NCI-H2029 (cell line): ENCODE measurements around the gene CAPN13.
"Not testable (repeated sequence)": the region's sequence is repeated elsewhere in the genome, so short reads cannot be mapped to it uniquely, and the experiment has no call there.

Experiments used
- DNase-seq: peaks from one replicate; lab custom pipeline; 2025; lab: John Stamatoyannopoulos, UW

The CAPN13 gene

DNA sequence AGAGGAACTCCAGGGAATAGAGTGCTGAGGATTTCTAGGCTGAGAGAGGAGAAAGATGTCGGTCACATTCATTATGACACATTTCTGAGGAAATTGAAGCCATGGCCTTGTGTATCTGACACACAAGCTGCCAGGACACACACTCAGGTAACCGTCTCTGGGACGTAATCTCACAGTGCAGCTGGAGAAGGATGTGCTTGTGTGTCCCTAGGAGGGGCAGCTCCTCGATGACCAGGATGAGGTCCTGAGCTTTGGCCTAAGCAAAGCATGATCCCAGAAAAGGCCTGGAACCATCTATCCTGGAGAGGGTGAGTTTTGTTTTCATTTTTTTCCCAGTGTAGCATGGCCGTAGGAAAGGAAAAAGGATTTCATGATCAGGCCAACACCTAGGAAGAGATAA is 102.2 kb downstream of the CAPN13 start:
- no peak for DNase-seq

DNA sequence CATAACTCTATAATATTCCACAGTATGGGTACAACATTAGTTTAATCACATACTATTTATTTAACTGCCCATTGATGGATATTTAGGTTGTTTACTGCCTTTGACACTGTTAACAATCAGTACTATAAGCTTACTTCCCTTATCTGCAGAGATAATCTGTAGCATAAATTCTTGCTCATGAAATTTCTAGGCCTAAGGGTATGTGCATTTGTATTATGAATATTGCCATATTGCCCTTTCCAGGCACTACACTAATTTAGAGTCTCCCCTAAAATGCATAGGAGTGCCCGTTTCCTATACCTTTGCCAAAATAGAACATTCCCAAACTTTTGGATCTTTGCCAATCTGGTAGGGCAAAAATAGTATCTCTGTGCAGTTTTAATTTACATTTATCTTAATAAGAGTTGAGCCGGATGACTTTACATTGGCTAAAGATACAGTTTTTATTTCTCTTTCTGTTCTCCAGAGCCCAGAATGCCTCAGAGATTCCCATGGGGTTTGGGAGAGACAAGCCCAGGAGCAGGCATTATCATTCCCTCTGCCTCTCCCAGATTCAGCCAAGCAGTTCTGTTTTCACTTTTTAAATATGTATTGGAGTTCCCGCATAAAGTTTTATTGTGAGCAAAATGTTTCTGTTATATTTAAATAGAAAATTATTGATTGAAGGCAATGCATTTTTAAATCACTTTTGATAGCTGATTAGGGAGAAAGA is 102.8 kb downstream of the CAPN13 start:
- DNase-seq = no peak

DNA sequence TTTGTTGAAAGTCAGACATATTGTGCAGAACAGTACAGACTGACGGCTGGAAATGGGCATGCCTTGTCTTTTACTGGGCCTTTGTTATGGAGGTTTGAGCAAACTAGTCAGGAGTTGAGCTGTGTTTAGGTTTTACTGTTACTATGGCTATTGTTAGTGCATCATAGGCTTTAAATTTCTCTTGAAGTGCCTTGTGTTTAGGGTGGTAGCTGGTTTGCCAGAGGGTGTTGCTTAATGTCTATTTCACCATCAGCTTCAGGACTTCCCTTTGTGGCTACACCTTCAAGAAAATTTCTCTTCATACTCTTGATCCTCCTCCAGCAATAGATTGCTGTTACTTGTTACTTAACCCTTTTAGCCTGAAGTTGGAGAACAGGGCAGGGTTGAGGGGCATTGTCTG is 104.6 kb downstream of the CAPN13 start:
- no peak for DNase-seq

DNA sequence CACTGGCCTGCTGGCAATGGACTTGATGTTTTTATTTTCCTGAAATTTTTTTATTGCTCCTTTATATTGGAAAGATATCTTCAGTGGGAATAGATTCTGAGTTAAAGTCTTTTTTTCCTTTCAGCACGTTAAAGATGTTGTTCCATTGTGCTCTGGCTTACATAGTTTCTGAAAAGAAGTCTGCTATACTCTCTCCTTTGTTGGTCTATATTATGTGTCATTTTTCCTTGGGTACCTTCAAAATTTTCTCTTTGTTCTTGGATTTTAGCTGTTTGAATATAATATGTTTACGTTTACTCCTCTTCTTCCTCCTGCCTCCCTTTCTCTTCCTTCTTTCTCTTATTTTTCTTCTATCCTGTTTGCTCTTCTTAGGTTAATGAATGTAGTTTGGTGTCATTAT is 105.5 kb downstream of the CAPN13 start:
- no peak for DNase-seq

DNA sequence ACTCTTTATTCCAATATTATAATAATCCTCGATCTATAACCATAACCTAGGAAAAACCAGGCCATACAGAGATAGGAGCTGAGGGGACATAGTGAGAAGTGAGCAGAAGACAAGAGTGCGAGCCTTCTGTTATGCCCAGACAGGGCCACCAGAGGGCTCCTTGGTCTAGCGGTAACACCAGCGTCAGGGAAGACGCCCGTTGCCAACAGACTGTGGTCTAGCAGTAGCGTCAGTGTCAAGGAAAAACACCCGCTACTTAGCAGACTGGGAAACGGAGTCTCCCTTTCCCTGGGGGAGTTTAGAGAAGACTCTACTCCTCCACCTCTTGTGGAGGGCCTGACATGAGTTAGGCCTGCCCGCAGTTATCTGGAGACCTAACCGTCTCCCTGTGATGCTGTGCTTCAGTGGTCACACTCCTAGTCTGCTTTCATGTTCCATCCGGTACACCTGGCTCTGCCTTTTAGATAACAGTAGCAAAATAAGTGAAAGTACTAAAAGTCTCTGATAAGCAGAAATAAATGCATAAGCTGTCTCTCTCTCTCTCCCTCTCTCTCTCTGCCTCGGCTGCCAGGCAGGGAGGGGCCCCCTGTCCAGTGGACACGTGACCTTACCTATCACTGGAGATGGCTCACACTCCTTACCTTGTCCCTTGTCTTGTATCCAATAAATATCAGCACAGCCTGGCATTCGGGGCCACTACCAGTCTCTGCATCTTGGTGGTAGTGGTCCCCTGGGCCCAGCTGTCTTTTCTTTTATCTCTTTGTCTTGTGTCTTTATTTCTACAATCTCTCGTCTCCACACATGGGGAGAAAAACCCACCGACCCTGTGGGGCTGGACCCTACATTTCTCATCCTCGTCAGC is 109.8 kb downstream of the CAPN13 start:
- not testable (repeated sequence) for DNase-seq

DNA sequence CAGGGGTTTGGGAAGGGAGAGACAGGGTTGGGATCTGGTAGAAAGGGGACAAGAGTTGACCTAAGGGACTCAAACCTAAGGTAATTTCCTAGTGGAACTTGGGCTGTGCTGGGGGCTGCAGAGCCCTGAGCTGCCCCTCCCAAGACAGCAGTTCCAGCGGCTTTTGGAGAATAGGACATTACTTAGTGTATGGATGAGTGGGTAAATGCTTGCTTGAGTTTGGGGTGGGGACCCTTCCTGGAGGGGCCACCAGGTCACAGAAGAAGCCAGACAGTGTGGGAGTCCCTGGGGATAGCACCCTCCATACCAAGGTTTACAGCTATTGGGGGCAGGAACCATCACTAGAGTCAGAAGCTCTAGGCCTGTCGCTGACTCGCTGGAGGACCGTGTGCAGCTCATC is 111.5 kb downstream of the CAPN13 start:
- DNase-seq = no peak

DNA sequence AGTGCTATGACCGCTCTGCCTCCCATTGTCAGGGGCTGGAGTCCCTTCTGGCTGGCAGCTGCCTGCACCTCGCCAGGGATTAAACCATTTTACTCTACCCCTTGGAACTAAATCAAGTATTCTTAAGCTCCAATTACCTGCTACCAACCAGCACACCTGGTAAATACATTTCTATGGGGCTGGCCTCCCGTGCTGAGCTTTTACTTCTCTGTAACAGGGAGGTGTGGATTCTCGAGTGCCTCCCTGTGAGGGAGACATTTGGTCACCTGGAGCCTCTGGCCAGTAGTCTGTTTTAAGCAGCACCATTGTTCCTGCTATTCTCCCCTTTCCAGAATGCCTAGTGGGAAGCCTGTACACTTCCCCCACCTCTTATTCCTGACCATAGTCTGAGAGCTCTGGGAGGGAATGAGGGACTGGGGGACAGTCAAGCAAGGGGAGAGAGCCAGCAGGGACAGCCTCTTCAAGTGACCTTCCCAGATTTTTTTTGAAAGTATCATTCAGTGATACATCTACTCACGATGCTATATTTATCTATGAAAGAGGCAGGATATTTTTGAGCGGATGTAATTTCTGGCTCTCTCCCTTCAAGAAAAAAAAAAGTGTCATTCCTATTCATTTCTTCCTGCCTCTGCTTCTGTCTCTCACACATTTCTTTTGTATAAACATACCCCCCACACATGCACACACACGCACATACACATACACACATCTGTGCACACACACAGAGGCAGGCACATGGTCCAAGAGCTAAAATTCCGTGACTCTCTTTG is 112.8 kb downstream of the CAPN13 start:
- DNase-seq = peak; percentile 42

DNA sequence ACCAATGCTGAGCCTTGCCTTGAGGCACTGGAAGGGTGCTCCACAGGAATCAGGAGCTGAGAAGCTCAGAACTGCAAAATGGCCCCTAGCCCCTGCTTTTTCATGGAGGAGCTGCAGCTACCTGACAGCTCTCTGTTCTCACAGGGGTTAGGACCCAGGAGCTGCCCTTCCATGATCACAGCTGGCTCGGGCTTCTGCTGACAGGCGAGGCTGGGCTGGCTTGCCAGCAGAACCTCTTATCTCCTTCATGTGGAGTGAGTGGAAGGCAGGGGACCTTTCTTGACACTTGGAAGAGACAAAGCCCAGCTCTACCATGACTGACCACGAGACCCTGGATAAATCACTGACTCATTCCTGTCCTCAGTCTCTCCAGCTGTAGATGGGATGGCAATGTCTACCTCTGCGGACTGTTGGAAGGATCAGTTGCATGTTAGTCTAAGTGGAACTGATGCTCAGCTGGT is 113.4 kb downstream of the CAPN13 start:
- no peak for DNase-seq

DNA sequence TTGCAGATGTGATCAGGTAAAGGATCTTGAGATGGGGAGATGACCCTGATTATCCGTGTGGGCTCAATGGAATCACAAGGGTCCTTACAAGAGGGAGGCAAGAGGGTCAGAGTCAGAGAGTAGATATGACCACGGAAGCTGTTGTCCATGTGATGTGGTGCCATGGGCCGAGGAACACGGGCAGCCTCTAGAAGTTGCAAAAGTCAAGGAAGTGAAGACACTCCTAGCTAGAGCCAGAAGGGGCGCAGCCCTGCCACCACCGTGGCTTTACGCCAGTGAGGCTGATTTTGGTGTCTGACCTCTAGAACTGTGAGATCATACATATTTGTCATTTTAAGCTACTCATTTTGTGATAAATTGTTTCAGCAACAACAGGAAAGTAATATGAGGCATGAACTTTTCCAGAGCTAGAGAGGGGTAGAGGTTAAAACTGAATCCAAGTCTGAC is 114.4 kb downstream of the CAPN13 start:
- no peak for DNase-seq

DNA sequence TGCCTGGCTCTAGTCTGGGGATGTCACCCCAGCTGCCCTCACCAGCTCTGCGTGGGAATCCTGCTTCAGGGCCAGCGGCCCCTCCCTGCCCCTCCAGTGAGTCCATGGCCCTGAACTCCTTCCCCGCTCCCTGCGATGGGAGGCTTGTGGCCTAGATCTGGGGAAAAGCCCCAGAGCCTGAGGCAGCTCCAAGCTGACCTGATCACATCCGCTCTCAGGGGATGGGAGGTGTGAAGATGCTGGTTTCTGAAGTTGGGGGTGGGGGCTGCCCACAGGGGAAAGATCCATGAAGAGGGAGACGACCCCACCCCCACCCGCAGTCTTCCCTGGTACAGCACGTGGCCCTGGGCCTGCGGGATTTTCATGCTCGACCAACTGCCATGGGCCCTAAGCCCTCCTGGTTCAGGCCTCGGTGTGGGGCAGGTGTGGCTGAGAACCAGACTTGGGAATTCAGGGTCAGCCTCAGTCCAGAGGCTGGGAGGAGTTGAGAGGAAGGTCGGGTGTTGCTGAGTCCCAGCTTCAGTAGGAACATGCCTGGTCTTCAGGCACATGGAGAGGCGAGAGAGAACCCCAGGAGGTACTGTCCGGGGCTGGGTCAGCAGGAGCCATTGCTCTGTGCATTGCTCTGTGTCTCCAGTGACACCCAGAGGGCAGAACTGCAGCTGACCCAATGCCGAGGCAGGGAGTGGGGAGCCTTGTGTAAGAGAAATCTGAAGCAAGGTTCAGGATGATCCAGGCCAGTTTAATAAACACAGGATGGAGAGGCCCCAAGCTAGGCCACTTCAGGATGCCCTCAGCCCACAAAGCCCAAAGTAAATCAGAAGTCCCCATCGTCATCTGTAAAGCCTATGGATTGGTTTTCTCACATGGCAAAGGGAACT is 115.1 kb downstream of the CAPN13 start:
- no peak for DNase-seq

DNA sequence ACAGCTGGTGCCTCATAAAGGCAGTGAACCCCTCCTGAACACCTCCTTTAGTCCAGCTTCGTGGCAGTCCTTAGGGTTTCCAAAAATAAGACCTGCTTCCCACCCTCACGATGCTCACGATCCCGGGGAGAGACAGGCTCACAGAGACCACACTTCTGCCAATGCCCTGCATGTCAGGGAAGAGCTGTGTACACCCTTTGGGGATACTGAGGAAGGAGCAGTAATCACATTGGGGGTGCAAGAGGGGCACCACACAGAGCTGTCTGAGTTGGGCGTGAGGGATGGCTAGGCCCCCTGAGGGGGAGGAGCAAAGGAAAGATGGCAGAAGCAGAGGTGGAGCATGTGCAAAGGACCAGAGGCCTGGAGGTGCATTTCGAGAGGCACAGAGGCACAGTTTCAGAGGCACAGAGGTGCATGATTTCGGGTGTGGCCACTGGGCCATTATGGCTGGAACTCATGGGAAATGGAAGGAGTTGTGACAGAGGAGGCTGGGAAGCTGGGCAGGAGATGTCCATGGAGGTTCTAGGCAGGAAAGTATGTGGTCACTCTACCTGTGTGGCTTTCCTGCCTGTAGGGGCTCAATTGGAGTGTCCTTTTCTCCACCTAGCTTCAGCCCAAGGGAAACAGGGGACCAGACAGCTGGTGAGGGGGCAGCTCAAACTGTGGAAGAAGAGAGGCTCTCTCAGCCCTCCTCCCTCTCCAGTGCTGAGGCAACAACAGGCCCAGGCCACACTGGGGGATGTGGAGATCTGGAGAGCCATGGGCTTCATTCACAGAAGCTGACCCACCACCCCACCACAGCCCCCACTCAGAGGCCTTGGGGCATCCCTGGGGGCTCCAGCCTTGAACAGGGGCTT is 115.9 kb downstream of the CAPN13 start:
- no peak for DNase-seq

DNA sequence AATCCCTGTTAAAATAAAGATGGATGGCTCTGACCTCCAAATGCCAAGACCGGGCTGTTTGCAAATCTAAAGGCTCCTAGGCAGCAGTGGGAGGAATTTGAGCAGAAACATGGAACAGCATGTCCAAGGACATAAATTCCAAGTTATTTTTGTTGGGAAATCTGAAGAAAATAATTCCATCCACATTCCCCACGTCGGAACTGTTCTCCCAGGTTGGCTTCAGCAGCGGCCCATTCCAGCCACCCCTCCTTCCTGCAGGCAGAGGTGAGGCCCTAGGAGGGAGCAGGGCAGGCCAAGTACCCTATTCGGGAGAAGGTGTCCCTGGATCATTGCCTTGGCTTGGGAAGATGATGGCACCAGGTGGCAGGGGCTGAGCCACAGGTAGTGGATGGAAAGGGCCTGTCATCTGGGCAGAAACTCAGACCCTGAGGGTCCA is 117.1 kb downstream of the CAPN13 start:
- no peak for DNase-seq

DNA sequence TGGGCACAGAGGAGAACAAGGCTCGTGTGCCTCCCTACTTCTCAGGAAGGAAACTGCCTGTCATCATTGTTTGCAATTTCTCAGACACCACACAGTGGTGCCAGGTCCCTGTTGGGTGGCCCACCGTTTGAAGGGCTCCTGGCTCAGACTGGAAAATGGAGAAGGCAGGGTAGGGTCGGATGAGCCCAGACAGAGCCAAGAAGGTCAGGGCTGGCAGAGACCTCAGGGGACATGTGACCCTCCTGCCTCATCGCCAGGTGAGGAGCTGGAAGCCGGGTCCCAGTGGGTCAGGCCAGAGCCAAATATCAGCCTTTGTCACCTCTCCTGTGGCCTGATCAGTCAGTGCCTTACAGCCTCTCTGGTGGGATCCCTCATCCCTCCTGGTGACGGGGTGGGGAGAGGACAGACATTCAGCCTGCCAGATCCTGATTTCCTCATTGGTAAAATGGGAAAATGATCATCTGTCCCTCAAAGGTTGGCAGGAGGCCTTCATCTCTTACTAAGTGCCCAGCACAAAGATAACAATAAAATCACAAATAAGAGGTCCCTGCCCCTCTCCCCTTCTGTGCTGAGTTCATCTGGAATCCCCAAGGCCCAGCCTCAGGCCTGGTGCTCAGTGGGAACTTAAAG is 117.6 kb downstream of the CAPN13 start:
- DNase-seq = no peak

DNA sequence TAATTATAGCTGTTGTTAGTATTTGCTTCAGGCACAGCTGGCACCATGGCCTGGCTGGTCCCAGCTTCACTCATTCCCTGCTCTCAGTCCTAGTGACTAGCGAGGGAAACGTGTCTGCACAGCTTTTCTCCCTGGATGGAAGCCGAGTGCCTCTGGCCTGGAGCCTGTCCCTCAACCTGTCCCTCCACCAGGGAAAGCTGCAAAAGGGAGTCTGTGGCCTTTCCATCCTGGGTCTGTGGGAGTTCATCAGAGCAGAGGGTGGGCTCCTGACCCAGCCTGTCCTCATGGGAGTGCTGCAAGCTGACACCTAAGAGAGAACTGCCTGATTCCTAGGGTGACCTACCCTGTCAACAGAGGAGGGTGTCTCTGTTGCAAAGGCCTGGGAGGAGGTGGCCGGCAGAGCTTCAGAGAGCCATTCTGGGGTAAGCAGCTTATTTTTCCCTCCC is 118.3 kb downstream of the CAPN13 start:
- no peak for DNase-seq

DNA sequence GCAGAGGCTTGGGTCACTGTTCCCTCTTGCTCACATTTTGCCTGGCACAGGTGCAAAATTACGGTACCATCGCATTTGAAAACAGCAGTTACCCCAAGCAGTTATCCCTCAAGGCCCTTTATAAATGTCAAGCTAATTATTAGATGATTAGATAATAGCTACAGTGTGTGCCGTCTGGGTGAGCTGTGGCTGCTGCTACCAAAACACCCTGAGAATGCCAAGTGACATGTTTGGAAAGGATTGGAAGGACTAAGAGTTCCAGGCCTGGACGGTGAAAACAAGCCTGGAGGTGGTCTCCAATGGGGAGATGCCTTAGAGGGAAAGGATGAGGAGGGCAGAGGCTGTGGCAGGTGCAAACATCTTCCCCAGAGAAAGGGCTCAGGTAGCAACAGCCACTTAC is 120.6 kb downstream of the CAPN13 start:
- no peak for DNase-seq

DNA sequence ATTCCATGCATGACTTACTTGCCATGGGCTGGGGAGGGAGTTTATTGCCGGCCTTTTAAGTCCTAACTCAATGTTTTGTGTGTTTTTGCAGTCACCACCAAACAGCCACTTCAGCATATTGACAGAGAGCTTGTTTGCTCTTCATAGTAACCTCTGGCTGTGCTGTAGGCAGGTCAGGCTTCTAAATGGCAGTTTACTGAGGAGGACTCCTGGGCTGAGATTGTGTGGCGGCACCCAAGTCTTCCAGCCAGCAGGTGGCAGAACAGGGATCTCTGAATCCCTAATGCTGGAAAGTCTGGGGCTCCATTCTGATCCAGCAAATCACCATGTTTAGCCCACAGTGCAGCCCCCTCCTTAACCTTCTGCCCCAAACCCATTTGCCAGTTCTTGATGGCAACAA is 121.2 kb downstream of the CAPN13 start:
- peak; percentile 69 for DNase-seq

DNA sequence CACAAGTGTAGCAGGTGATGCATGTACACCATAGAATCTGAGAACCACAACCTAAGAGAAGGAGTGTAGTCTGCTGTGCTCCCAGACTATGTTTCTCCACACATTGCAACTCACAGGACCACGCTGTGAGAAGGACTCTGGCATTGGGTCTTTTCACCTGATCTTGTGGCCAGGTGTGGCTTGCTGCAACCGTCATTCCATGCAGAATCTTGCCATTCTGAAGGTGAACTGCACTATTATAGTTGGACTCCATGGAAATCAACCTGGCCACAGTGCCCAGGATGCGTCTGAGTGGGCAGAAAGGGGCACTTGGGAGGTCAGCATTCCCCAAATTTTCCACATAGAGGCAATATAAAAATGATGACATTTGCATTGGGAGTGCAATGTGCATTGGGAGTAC is 122.2 kb downstream of the CAPN13 start:
- no peak for DNase-seq

DNA sequence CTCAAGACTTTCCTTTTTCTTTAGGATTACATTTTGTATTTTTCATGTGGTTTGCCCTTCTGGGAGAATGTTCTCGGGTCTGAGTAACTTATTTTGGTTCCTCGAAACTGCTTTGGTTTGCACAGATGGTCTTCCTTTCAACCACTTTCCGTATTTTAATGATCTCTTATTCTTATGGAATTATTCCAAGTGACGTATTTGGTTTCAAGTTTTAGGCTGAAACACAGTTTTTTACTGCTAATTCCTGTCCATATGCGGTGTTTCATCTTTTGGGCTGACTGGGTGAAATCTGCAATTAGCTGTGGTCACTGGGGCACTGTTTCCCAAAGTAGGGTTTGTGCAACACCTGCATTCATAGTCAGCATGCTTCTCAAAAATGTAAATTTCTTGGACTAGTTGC is 122.7 kb downstream of the CAPN13 start:
- DNase-seq = no peak

DNA sequence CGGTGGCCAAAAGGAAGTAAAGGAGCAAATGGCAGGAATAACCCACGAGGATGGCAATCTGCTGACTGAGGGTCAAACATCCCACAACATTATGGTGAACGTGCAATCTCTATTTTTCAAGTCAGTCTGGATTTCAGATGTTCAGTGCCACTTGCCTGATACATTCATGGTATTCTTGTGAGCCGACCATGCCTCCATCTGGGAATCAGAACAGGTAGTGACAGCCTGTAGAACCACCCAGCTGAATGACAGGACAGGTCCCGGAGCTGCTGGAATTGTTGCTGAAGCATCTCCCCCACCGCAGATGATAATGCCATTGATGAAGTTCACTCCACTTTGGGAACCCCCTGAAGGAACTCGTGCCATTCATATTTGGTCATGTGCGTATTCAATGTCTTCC is 123.2 kb downstream of the CAPN13 start:
- DNase-seq = no peak
